SKM-1 (cell line): Measurements from ENCODE around the gene LMBRD1.
"Not testable (repeated sequence)": the region's sequence is repeated elsewhere in the genome, so short reads cannot be mapped to it uniquely, and the experiment has no call there.

Experiments used
- DNase-seq: peaks from one replicate; lab custom pipeline; 2025; ENCODE audit not compliant: unreplicated experiment; lab: John Stamatoyannopoulos, UW

LMBRD1 gene

DNA sequence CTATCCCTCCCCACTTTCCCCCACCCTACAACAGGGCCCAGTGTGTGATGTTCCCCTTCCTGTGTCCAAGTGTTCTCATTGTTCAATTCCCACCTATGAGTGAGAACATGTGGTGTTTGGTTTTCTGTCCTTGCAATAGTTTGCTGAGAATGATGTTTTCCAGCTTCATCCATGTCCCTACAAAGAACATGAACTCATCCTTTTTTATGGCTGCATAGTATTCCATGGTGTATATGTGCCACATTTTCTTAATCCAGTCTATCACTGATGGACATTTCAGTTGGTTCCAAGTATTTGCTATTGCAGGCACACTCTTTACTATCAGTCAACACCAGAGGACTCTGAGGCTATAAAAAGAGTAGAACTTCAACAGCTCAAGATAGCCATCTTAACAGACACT, 2.0 kb upstream of the LMBRD1 start:
- DNase-seq, result not testable (repeated sequence)

DNA sequence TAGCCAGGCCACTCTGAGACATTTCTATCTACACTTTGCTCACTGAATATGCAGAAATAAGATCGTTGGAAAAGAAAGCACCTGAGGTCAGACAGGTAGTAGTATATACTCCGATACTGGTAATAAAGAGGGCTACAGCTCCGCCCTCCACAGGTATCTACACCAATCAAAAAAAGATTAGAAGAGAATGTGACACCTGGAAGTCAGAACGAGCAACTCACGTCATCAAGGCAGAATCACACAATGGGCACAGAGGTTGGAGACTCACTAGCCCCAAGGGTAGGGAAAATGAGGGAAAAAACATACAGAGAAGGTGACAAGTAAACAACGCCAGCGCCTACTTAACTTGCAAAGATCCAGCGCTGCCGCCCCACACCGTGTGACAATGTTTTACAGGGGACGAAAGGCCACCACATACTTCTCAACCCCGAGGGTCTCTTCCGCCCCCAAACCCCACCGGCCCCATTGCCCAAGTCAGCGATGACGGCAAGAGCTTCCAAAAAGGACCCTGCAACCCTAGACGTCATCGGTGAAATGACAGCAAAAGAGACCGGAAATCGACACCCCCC, 653 bp downstream of the LMBRD1 start:
- no peak for DNase-seq

DNA sequence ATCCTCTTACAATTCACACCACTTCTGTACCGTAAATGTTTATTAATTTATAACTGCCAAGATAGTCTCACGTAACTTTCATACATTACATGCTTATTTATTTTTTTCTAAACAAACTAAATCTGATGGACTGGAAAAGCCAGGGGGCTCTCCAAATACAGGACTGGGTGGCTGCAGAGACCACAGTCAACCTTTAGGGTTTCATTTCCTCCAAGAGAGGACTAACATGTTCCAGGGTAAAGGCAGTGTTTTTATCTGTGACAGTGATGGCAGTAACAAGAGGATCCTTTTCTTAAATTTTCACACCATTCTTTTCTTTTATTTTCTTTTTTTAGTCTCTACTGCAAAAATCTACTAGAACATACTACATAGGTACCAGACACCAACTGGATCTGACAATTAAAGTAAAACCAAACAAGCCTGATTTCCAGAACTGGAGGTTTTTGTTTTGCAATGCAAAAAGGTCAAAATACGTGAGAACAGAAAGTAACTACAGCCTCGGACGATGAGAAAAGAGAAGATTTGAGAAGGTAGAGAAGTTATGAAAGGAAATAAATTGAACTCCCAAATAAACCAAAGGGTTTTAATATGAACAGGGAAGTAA, 1.2 kb downstream of the LMBRD1 start:
- no peak for DNase-seq

DNA sequence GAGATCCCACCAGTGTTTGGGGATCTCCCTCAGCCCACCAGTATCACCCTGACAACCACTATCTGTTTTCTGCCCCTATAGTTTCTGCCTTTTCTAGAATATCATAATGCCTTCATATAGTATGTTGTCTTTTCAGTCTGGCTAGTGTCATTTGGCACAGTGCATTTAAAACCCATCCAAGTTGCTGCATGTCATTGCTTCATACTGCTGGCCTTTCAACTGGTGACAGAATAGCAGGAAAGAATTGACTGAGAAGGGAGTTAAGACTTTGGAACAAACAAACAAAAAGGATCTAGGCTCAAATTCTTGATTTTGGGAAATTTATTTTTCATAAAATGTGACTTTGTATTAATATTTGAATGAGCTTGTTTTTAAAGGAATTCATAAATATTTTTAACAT, 4.5 kb downstream of the LMBRD1 start:
- DNase-seq, result no peak

DNA sequence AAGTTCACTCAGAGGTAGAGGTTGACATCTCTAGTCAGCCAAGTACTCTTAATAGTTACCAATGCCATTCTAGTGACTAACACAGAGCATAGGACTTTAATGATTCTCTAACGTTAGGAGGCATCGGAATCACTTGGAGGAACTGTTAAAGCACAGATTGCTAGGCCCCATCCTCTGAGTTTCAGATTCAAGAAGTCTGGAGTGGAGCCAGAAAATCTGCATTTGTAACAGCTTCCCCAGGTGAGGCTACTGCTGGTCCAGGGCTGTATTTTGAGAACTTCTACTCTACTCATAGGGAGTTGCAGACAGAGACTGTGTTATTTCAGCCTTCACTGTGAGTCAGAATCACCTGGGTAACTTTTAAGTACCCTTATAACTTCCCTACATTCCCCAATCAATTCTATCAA, 5.7 kb downstream of the LMBRD1 start:
- no peak for DNase-seq

DNA sequence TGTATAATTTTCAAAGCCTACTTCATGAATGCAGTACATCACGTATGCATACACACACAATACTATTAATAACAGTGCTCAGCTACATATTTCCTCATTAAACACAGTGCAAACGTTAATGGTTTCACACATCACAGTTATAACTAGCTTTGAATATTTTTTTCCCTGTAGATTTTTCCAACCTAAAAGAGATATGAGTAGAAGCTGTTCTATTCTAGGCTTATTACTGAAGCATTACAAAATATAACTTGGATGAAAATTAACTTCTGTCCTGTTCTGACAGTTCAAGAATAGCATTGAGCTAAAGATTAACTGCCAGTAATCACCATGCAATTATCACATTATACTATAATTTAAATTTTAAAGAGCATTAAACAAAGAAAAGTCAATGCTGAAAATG, 6.2 kb downstream of the LMBRD1 start:
- no peak for DNase-seq

DNA sequence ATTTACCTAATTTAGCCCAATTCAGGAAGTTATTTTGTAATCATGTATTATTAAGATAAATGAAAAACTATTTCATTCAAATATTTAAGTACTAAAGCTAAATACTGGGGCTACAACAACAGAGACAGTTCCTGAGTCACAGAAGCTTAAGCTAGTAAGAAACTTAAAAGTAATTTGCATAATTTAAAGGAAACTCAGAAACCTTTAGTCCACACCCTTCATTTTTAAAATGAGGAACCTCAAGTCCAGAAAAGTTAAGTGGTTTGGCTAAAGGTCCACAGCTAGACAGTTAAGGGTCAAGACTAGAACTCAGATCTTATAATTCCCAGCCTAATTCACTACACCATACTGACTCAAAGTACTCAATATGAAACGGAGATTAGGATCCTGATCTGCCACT, 7.2 kb downstream of the LMBRD1 start:
- no peak for DNase-seq

DNA sequence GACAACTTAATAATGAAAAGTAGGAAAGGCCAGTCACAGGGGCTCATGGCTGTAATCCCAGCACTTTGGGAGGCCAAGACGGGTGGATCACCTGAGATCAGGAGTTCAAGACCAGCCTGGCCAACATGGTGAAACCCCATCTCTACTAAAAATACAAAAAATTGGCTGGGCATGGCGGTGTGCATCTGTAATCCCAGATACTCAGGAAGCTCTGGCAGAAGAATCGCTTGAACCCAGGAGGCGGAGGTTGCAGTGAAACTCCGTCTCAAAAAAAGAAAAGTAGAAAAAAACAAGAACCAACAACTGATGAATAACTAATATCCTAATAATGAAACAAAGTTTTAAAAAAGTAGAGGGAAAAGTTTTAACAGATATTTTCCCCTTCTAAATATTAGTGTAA, 9.4 kb downstream of the LMBRD1 start:
- DNase-seq, result not testable (repeated sequence)

DNA sequence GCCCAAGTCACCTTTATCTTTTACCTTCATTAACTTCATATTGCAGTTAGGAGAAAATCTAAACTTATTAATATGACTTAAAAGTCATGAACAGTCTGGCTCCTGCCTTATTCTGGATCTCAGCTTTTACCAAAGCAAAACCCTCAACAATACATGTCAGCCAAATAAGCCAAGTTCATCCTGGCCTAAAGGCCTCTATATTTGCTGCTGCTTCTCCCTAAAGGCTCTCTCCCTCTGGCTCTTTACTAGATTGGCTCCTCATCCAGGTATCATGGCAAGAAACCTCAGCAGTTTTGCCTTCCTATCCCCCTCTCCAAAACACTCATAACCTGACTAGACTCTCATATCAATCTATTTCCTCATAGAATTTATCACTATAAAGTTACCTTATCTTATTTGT, 11.1 kb downstream of the LMBRD1 start:
- no peak for DNase-seq

DNA sequence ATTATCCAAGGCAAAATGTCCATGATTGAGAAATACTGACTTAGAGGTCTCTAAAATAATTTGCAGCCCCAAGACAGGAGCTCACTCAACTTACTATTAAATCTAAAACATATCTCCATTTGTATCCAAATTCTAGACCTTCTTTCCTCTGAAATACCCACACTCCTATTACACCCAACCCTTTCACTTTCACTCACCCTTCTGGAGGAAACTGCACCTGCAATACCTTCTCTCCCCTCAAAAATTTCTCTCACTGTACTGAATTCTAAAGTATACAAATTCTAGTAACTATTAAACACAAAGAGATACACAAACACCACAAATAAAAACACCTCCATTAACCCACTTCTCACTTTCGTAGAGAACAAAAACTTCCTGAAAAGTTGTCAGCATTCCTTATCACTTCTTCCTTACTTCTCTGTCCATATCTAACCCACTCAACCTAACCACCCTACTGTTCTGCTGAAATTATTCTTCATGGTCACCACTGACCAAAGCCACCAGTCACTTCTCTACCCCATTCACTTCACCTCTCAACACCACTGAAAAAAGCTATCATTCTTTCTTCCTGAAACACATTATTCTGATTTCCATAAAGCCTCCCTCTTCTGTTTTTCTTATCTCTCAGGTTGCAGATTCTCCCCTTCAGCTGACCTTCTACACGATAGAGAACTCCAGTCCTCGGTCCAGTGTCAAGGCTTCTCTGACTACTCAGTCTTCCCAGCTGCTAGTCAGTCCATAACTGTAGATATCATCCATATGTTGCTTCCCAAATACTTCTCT, 12.0 kb downstream of the LMBRD1 start:
- no peak for DNase-seq

DNA sequence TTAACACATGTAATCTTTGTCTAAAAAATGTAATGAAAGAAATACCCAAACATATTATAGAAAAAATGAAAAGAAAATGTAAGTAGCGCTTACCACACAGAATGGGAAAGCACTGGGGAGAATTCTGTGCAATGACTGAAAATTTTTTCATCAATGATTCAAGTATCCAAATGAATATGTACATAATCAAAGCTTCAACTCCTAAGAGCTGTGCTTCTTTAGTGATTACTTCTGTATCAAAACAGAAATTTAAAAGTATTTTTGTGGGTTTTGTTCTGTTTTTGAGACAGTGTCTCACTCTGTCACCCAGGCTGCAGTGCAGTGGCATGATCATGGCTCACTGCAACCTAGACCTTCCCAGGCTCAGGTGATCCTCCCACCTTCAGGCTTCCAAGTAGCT, 13.7 kb downstream of the LMBRD1 start:
- DNase-seq, result no peak

DNA sequence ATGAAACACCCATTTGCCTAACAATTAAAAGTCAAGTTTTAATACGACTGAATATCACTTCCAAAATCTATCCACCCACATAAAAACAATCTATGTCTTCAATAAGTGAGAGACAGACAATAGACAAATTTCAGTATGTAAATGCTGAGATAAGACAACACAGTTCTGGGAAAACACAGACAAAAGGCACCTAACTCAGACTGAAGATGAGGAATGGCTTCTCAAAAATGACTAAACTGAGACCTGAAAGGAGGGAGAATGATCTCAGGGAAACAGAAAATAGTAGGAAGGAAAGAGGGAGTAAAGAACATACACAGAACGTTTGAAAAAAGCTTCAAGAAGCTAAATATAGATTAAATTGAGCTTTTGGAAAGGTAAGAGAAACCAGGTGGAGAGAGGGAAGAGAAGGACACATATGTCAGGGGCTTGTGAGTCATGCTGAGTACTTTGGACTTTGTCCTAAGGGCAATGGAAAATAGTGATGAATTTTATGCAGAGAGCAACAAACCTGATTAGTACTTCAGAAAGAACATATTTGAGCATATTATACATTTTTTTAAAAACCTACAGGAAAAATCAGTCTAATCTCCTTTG, 16.1 kb downstream of the LMBRD1 start:
- no peak for DNase-seq

DNA sequence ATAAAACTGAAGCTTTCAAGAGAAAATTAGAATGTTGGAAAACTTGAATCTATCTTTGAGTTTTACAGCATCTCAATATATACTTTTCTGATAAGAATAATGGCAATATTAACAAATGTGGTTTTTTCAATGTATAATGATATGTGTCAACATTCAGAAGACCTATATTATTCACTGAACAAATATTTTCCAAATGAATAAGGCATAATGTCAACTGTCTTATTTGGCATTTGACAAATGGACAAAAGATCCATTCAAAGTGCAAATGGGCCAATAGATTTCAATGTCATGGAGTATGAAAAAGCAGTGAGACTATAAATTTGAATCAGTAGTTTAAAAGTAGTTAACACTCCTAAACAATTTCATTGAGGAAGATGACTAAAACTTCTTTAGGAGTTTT, 20.9 kb downstream of the LMBRD1 start:
- no peak for DNase-seq

DNA sequence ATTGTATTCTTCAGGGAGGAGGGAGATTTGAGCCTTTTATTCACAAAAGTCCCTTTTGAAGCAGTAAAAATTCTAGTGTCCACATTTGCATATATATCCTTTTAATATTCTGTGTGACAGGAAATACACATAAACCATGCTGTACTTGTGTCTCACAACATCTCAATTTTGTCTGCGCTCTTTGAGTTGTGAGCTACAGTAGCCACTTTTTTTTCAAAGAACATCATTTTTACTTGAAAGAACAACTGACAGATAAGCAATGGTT, 21.3 kb downstream of the LMBRD1 start:
- DNase-seq, result no peak

DNA sequence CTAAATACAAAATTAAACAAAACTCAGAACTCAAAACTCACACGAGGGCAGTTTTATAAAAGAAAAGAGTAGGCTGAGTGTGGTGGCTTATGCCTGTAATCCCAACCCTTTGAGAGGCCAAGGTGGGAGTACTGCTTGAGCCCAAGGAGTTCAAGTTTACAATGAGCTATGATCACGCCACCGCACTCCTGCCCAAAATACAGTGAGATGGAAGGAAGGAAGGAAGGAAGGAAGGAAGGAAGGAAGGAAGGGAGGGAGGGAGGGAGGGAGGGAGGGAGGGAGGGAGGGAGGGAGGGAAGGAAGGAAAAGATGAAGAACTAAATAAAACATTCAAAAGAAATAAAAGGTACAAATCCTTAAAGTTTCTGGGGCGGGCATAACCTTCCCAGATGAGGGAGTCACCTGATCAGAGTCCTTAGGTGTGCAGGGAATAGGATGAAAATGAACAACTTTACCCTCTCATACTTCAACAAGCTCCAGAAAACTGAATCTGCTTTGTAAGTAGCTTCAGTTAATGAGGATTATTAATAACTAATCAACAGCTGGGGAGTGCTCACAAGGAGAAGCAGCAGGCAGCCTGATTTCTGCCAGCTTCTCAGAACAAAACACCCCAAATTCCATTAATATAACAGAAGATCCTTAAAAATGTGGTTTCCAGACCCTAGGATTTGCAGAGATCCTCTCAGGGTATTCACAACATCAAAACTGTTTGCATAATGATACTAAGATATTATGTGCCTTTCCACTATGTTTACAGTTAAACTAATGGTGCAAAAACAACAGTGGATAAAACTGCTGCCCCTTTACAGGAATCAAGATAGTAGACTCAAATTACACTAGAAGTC, 21.8 kb downstream of the LMBRD1 start:
- no peak for DNase-seq

DNA sequence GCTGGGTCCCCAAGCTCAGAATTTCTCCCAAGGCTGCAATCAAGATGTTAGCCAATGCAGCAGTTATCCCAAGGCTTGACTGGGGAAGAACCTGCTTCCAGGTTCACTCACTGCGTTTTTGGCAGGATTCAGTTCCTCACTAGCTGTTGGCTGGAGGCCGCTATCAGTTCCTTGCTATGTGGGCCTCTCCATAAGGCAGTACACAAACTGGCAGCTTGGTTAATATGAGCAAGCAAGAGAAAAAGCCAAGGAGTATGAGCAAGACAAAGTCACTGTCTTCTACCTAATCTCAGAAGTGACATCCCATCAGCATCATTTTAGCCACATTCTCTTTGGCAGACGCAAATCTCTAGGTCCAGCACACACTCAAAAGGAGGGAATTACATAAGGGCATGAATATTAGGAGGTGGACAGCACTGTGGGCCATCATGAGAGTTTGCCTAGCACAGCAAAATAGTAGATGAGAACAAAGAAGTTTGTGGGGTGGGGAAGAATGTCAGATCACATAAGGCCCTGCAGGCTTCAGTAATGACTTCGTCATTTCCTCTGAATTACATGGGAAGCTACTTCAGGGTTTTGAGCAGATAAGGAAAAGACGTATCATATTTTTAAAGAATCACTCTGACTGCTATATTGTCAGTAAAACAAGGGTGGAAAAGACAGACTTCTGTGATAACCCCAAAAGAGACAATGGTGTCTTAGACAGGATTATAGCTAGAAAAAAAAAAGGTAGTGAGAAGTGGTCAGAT, 25.5 kb downstream of the LMBRD1 start:
- no peak for DNase-seq

DNA sequence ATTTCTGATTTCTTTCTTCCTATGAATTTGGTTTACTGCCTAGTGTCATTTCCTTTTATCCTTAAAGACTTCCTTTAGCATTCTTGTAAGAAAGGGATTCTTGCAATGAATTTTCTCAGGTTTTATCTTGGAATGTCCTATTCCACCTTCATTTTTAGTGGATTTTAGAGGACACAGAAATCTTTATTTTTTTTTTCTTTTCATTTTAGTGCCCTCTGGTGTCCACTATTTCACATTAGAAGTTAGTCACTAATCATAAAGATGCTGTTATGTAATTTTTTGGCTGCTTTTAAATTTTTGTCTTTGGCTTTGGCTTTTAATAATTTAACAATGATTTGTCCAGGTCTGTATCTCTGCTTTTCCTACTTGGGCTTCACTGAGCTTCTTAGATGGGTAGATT, 28.1 kb downstream of the LMBRD1 start:
- no peak for DNase-seq

DNA sequence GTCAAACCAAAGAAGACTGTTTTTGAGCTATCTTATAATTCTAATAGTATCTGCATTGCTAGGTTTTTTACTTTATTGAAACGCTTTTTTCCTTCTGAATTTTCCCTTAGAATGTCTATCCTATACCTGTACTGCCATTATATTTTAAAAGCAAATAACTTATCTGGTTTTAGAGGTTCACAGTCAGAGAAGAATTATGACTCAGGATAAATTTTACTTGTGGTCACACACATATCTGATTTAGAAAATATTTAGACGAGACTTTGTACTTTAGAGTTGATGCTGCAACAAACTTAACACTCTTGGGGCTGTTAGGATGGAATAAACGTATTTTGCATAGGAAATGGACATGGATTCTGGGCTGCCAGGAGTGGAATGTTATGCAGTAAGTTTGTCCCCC, 33.0 kb downstream of the LMBRD1 start:
- DNase-seq, result no peak

DNA sequence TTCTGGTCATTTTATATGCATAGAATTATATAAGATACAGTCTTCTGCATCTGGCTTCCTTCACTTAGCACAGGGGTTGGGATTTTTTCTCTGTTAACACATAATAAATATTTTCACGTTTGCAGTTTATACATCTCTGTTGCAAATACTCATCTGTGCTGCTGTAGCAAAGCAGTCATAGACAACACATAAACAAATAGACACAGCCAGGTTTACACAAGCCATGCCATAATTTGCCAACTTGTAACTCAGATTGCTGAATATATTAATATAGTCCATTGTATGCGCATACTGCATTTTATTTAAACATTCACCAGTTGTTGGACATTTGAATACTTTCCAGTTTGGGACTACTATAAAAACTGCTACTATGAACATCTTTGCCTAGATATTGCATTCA, 35.0 kb downstream of the LMBRD1 start:
- no peak for DNase-seq

DNA sequence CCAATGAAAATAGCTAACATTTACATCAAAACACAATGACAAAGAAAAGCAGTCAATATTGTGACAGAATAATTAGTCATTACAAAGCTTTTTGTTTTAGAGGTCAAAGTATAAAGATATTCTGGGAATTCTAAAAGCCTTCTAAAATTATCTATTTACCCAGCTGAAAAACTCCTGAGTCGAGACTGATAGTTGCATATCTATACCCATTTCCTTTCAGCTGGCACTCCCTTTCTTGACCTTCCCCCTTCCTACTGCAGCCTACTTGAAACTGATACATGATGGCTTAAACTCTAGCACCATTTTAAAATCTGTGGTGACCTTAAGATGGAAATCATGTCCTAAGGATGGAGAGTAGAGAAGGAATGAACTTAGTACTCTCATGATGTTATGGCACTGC, 38.6 kb downstream of the LMBRD1 start:
- no peak for DNase-seq

DNA sequence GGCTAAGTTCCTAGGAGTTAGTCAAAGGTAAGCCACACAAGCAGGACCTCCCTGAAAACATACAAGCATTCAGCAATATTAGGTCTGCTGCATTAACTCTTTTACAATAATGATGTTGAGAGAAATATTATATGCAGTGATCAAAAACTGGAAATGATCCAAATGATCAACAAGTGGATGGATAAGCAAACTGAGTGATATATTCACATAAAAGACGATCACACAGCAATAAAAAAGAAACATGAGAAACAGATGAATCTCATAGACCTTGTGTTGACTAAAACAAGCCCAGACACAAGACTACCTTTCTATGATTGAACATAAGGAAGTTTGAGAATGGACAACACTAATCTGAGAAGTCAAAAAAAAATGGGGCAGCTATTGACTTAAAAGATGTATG, 39.9 kb downstream of the LMBRD1 start:
- DNase-seq, result no peak
